K562 (cell line): Measurements from ENCODE around the gene KLHL24. TPM values are rescaled to one million over a fixed set of nuclear protein-coding genes. Genes with fewer than 3 reads are reported as not detected.

Experiments
- CEBPG ChIP-seq, 3 experiments: fragments of 200-800 bp in 1 of 3; sonication (Bioruptor generic) in 1 of 3; sonication (generic) in 1 of 3; formaldehyde crosslinking in 1 of 3; IDR thresholded peaks in 2 of 3; conservative IDR thresholded peaks in 1 of 3; 2 replicates each; pipeline versions ENCODE4 v1.6.1 to v1.8.0; 2016 to 2022; ENCODE audit warnings: missing compliant biosample characterization in 2 of 3, missing genetic modification characterization in 2 of 3, mild to moderate bottlenecking in 1 of 3, missing genetic modification reagents in 1 of 3
- FOXK1 ChIP-seq: sonication (generic); formaldehyde crosslinking; IDR thresholded peaks from 2 replicates; pipeline ENCODE4 v1.8.0; 2022; ENCODE audit warnings: missing genetic modification reagents, mild to moderate bottlenecking, borderline replicate concordance
- HES1 ChIP-seq: fragments of 450-650 bp; IDR thresholded peaks from 2 replicates; pipeline ENCODE4 v1.6.1; 2016; ENCODE audit warnings: low read depth, mild to moderate bottlenecking, moderate library complexity
- HEY1 ChIP-seq: fragments of 250-450 bp; sonication (Bioruptor Pico); IDR thresholded peaks from 2 replicates; pipeline ENCODE4 v1.5.0; 2020; ENCODE audit warnings: mild to moderate bottlenecking, moderate library complexity, borderline replicate concordance
- ILK ChIP-seq: fragments of 450-650 bp; IDR thresholded peaks from 2 replicates; pipeline ENCODE4 v1.6.1; 2016; ENCODE audit warnings: missing genetic modification characterization, low read depth, mild to moderate bottlenecking, missing compliant biosample characterization, moderate library complexity, borderline replicate concordance
- TCF7L2 ChIP-seq: fragments of 150-350 bp; IDR thresholded peaks from 2 replicates; pipeline ENCODE4 v1.6.1; 2016; ENCODE audit warnings: low read depth, mild to moderate bottlenecking, low read length, moderate library complexity
- ZNF407 ChIP-seq: fragments of 450-650 bp; IDR thresholded peaks from 2 replicates; pipeline ENCODE4 v1.6.1; 2016; ENCODE audit warnings: low read depth
- polyA plus RNA-seq, 8 experiments: library from polyadenylated mRNA; depleted of rRNA in 4 of 8; stranded (reverse) in 5 of 8; unstranded in 3 of 8; fragments of >200 nt; fragmentation: Nextera tagmentation in 2 of 8; fragmentation: Illumina TruSeq in 1 of 8; extraction: Ambion mirVana in 2 of 8; extraction: Trizol in 1 of 8; gene quantifications; 2 replicates each; pipeline versions ENCODE4 v1.2.1 to v1.2.3, GENCODE V29; 2011 to 2014; ENCODE audit warnings: inconsistent platforms in 1 of 8, missing spikeins in 1 of 8
- total RNA-seq, 7 experiments: library from RNA; depleted of rRNA in 6 of 7; stranded (reverse); fragments of >200 nt in 6 of 7; fragmentation: Illumina TruSeq in 2 of 7; extraction: Trizol in 2 of 7; gene quantifications; 2 replicates each; pipeline versions ENCODE4 v1.2.1 to v1.2.3, GENCODE V29; 2011 to 2021; ENCODE audit warnings: low replicate concordance in 1 of 7
- TF ChIP-seq, protein P1 (sequence below): fragments of 250-450 bp; sonication (Bioruptor Pico); IDR thresholded peaks from 2 replicates; pipeline ENCODE4 v1.9.0; 2021; ENCODE audit warnings: mild to moderate bottlenecking
- TF ChIP-seq, protein P2 (sequence below): sonication (generic); formaldehyde crosslinking; IDR thresholded peaks from 2 replicates; pipeline ENCODE4 v1.8.0; 2022; ENCODE audit warnings: mild to moderate bottlenecking, low read depth, missing genetic modification reagents

Gene KLHL24
- total and polyA plus RNA-seq, 9 of the 15 experiments (the other 6 are each of a cell fraction or from before 2014, with no cell fraction given), result 3.3 to 21.2 (median 14.2) TPM

DNA sequence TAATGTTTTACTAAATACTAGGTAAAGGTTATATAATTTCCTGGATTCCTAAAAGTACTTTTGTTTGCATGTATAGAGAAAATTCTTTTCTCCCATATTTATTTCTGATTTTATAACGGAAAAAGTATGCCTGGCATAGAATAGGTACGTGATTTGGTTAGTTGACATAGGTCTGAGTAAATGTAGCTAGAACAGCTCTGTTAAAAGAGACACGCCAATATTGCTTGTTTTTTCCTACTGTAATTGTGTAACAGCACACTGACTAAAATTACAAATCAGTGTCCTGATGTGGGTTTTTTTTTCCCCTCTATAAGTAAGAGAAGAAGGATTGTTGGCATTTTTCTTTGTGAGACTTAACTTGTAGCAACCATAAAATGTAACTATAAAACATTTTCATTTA is 26.7 kb downstream of the KLHL24 start (continued):
- no peak for TF ChIP-seq ILK (tag)
- no peak for TF ChIP-seq FOXK1 (CRISPR knock-in tag)
- TF ChIP-seq HES1, result no peak
- TF ChIP-seq HEY1 (CRISPR knock-in tag), result no peak
- TF ChIP-seq, protein P1, sequence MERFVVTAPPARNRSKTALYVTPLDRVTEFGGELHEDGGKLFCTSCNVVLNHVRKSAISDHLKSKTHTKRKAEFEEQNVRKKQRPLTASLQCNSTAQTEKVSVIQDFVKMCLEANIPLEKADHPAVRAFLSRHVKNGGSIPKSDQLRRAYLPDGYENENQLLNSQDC (CRISPR knock-in tag), result no peak
- no peak for TF ChIP-seq CEBPG (CRISPR knock-in tag; IDR thresholded peaks at IDR 0.05)
- no peak for TF ChIP-seq CEBPG (tag; conservative IDR thresholded peaks at IDR 0.05 in 1 of 2, IDR thresholded peaks at IDR 0.05 in 1 of 2)
- TF ChIP-seq, protein P2, sequence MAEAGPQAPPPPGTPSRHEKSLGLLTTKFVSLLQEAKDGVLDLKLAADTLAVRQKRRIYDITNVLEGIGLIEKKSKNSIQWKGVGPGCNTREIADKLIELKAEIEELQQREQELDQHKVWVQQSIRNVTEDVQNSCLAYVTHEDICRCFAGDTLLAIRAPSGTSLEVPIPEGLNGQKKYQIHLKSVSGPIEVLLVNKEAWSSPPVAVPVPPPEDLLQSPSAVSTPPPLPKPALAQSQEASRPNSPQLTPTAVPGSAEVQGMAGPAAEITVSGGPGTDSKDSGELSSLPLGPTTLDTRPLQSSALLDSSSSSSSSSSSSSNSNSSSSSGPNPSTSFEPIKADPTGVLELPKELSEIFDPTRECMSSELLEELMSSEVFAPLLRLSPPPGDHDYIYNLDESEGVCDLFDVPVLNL, result no peak
- TF ChIP-seq TCF7L2, result no peak
- TF ChIP-seq ZNF407, result no peak
